Measurements from ENCODE around the gene CBLB. TPM values are rescaled to one million over a fixed set of nuclear protein-coding genes. Genes with fewer than 3 reads are reported as not detected.
A peak's percentile ranks its signal among the peaks of the same experiment; 100 is the strongest.

The CBLB gene
- total RNA-seq, 2 experiments from 2014 or later: 104 to 113 TPM

DNA sequence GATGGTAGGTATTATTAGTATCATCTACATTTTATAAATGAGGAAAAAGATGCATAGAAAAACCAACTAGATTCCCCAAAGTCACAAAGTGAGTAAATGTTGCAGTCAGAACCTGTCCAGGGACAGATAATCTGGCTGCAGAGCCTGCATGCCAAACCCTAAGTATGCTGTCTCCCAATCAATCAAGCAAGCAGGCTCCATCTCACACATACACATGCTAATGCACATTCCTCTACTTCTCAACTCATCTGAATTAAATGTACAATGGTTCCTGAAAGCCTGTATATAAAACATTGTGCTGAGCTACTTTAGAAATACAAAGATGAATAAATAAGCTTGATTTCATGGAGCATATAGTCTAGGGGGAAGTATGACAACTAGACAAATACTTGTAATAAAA lies 101.0 kb downstream of the CBLB start:
- H3K4me3 Mint-ChIP-seq: peak overlapping the region; percentile 18
- TF ChIP-seq, protein P1, sequence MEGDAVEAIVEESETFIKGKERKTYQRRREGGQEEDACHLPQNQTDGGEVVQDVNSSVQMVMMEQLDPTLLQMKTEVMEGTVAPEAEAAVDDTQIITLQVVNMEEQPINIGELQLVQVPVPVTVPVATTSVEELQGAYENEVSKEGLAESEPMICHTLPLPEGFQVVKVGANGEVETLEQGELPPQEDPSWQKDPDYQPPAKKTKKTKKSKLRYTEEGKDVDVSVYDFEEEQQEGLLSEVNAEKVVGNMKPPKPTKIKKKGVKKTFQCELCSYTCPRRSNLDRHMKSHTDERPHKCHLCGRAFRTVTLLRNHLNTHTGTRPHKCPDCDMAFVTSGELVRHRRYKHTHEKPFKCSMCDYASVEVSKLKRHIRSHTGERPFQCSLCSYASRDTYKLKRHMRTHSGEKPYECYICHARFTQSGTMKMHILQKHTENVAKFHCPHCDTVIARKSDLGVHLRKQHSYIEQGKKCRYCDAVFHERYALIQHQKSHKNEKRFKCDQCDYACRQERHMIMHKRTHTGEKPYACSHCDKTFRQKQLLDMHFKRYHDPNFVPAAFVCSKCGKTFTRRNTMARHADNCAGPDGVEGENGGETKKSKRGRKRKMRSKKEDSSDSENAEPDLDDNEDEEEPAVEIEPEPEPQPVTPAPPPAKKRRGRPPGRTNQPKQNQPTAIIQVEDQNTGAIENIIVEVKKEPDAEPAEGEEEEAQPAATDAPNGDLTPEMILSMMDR (IDR thresholded peaks at IDR 0.05): no peak
- no peak for ATAC-seq
- no peak for DNase-seq
- H3K27me3 Mint-ChIP-seq: no peaks in the 10 kb centered on the region
- H3K4me1 Mint-ChIP-seq (ENCODE audit: low read depth): peaks cover 91% of the 10 kb centered on the region
- intact Hi-C loops (cut with micrococcal nuclease): no loop called here
- peaks cover 17% of the 10 kb centered on the region for H3K9me3 Mint-ChIP-seq
- POLR2A ChIA-PET: no interaction called here
- CTCF ChIA-PET: interaction anchor here (1.6 kb wide), 1 partner anchor 20 kb away, joined by 7 read pairs; no protein-coding TSS in a partner anchor
- H3K27ac Mint-ChIP-seq: peak overlapping the region; percentile 65
- H3K36me3 Mint-ChIP-seq (ENCODE audit: low read depth): peaks cover 83% of the 10 kb centered on the region

DNA sequence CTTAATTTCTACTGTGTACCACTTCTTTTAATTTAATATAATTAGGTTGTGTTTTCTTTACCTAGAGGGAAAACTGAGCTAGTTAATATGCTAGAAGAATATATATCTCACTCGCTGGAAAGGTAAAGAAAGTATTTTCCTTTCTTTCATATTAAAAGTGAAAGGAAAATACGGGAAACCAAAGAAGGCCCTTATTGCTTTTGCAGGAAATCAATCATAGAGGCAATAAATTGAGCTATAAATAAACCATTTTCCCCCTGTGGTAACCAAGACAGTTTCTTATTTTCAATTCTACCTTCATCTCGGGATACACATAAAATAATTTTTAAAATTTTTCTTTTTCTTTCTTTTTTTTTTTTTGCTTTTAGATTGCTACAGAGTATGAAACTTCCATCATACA lies 101.6 kb downstream of the CBLB start:
- ChIA-PET POLR2A (no interaction called here), CTCF (interaction anchor here (1.6 kb wide), 1 partner anchor 21 kb away, joined by 7 read pairs; no protein-coding TSS in a partner anchor)
- Mint-ChIP-seq H3K27ac (peak overlapping the region; percentile 65), H3K27me3 (no peaks in the 10 kb centered on the region), H3K36me3 (ENCODE audit: low read depth) (peaks cover 84% of the 10 kb centered on the region), H3K4me1 (ENCODE audit: low read depth) (peaks cover 90% of the 10 kb centered on the region), H3K4me3 (peak overlapping the region; percentile 12), H3K9me3 (peaks cover 22% of the 10 kb centered on the region)
- TF ChIP-seq, protein P1 (IDR thresholded peaks at IDR 0.05): no peak
- intact Hi-C loops (cut with micrococcal nuclease): no loop called here
- DNase-seq (no peak), ATAC-seq (no peak)

DNA sequence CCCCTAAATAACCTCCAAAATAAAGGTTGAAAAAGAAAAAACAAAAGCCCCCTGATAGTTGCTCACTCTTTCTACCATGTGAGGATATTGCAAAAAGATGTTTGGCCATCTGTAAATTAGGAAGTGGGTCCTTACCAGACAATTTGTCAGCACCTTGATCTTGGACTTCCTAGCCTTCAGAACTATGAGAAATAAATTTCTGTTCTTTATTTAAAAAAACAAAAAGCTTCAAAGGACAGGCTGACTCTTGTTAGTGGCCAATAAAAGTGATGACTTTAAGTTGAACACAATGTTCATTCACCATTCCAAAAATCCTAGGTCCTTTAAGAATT lies 103.5 kb downstream of the CBLB start:
- CTCF ChIA-PET: no interaction called here
- peaks cover 82% of the 10 kb centered on the region for H3K4me1 Mint-ChIP-seq (ENCODE audit: low read depth)
- H3K4me3 Mint-ChIP-seq: peak overlapping the region; percentile 23
- intact Hi-C loops (cut with micrococcal nuclease): no loop called here
- ATAC-seq (no peak), DNase-seq (no peak)
- no peaks in the 10 kb centered on the region for H3K27me3 Mint-ChIP-seq
- H3K9me3 Mint-ChIP-seq: peaks cover 30% of the 10 kb centered on the region
- peak overlapping the region; percentile 88 for H3K27ac Mint-ChIP-seq
- TF ChIP-seq, protein P1 (IDR thresholded peaks at IDR 0.05): no peak
- H3K36me3 Mint-ChIP-seq (ENCODE audit: low read depth): peaks cover 83% of the 10 kb centered on the region
- POLR2A ChIA-PET: interaction anchor here (0.9 kb wide), 1 partner anchor 8 kb away, joined by 5 read pairs; no protein-coding TSS in a partner anchor

DNA sequence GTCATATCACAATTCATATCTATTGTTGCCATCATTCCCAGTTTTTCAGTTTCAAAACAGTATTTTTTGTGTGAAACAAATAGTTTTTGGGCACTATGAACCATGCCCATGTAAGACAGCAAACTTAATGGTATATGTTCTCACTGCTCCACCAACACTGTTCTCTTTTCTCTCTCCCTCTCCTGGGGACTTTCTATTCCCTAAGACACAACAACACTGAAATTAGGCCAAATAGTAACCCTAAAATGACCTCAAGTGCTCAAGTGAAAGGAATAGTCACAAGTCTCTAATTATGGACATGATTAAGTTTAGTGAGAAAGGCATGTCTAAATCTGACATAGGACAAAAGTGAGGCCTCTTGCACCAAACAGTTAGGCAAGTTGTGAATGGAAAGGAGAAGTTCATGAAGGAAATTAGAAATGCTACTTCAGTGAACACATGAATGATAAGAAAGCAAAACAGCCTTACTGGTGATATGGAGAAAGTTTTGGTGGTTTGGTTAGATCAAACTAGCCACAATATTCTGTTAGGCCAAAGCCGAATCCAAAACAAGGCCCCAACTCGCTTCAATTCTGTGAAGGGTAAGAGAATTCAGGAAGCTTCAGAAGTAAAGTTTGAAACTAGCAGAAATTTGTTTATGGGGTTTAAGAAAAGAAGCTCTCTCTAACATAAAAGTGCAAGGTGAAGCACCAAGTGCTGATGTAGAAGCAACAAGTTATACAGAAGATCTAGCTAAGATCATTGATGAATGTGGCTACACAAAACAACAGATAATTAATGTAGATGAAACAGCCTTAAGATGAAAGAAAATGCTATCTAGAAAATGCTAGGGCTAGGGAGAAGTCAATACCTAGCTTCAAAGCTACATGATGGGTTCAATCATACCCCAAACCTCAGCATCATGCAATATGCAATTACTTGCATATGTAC lies 104.2 kb downstream of the CBLB start:
- Mint-ChIP-seq H3K27me3 (no peaks in the 10 kb centered on the region), H3K4me1 (ENCODE audit: low read depth) (peaks cover 79% of the 10 kb centered on the region), H3K9me3 (peaks cover 30% of the 10 kb centered on the region), H3K4me3 (peak overlapping the region; percentile 23), H3K36me3 (ENCODE audit: low read depth) (peaks cover 80% of the 10 kb centered on the region), H3K27ac (peak overlapping the region; percentile 88)
- DNase-seq (no peak), ATAC-seq (peak; percentile 56)
- intact Hi-C loops (cut with micrococcal nuclease): no loop called here
- CTCF ChIA-PET: interaction anchor here (0.6 kb wide), 1 partner anchor 10 kb away, joined by 3 read pairs; no protein-coding TSS in a partner anchor
- TF ChIP-seq, protein P1 (IDR thresholded peaks at IDR 0.05): no peak
- POLR2A ChIA-PET: interaction anchor here (0.9 kb wide), 1 partner anchor 9 kb away, joined by 5 read pairs; no protein-coding TSS in a partner anchor

DNA sequence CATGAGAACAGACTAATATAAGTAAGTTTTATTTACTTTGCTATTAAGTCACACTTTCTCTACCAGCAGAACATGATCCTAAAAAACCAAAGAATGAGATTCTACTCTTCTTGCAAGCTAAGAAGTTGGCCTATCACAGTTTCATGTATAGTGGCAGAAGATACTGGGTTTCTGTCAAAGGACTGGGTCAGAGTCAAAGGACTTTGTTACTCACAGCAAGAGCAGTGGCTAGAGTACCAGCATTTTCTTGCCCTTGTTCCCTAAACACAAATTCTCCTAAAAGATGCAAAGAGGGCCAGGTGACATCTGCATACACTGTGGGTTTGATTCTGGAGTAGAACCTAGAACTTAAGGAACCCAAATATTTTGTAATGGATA lies 105.2 kb downstream of the CBLB start:
- Mint-ChIP-seq H3K9me3 (peaks cover 36% of the 10 kb centered on the region), H3K4me3 (no peak overlapping the region), H3K27me3 (no peaks in the 10 kb centered on the region), H3K4me1 (ENCODE audit: low read depth) (peaks cover 79% of the 10 kb centered on the region), H3K36me3 (ENCODE audit: low read depth) (peaks cover 80% of the 10 kb centered on the region), H3K27ac (peak overlapping the region; percentile 88)
- ChIA-PET POLR2A (interaction anchor here (0.6 to 1.0 kb wide), 2 partner anchors 65 to 74 kb away, joined by 3 to 4 read pairs; no protein-coding TSS in a partner anchor), CTCF (no interaction called here)
- TF ChIP-seq, protein P1 (IDR thresholded peaks at IDR 0.05): no peak
- no peak for DNase-seq
- intact Hi-C loops (cut with micrococcal nuclease): no loop called here
- no peak for ATAC-seq

Data from activated CD8-positive, alpha-beta T cell treated with anti-CD3 and anti-CD28 coated beads for 36 hours (primary cell).